ENCODE data around the gene CELF4.

CELF4 gene

DNA sequence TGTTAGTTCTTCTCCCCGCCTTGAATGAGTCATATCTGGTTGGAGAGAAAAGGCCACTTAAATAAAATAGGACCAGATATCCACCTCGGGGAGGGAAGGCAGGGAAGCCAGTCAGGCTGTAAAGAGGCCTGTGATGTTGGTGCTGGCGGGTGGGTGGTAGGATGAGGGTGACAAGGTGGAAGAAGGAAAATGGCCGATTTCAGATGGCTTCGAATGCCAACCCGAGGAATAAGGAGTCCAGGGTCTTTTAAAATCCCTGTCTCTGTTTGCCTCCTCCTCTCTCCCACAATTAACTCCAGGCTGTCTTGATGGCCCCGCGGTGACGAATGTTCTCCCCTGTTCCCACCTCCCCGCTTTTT, 41.5 kb downstream of the CELF4 start:
- no peak for DNase-seq (ENCODE audit: low spot score)

DNA sequence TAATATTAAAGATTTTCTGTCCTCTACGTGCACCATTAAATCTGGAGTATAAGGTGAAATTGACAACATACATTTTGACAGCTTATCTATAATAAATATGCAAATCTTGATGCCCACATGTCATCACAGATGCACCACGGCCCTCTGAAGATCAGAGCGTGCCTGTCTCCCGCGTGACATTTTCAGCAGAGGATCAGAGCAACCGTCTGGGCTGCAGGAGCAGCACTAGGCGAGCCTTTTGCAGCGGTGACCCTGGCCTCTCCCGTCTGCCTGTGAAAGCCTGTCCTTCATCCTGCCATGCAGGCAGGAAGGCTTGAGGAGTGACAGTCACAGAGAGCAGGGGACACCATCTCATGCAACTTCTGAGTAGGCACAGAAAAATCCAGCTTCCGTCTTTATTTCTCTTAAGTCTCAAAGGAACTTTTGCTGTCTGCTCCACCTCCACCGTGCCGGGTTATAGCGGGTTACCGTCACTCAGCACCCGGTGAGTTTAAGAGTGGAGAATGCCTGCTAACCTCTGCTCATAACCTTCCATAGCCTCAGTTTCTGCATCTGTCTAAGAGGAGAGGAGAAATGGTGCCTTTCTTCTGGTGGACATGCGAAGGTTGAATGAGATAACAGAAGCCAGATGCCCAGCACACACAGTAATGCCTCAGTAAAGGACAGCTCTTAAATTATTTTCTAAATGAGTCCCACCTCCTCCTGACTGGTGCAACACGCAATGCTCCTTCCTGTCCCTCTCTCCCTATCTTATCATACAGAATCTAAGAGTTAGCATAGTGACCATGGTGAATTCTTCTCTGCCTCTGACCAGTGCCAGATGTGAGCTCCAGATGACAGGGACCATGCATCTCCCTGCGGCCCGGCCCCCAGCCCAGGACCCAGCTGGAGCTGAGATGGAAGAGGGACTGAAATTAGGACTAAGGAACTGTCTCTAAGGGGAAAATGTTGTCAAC, 43.8 kb downstream of the CELF4 start:
- DNase-seq (ENCODE audit: low spot score): no peak

DNA sequence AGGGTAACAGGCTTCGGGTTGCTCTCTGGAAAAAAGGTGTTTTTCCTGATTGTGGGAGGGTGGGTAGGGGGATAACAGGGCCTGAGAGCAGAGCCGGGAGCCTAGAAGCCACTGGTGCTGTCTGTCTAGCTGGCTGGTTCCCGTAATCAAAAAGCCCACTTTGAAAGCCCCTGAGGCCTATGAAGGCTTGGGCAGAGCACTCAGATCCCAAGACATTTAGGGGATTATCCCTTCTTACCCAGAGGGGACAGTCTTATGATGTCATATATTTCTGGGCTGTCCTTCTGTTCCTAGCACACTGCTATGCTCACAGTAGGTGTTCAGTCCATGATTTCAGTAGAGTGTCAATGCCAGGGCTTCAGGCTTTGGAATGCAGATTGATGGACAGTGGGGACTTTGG, 45.1 kb downstream of the CELF4 start:
- DNase-seq (ENCODE audit: low spot score): no peak

DNA sequence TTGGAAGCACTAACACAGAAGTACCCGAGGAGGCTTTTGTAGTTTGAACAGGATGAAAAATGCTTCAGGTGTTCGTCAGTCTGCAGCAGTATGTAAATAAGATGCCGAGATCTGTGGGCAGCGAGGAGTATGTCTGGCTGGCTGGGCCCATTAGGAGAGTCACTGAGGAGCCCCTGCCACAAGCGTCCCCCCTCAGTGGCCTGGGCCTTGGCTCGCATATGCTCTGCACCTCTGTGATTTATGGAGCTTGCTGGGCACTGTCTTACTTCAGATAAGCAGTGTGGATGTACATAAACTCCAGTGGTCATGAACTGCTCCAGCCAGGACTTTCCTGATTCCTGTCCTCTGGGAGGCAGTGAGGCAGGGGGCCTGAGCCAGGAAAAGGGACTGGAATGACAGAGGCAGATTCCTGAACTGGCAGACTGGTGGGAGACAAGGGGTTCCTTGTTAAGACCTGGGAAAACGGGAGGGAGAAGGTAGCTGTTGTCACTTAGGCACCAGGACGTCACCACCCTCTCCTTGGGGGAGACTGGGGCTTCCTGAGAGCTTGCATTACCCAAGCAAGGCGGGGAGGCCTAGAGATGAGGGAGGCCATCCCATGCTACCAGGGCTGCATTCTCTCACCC, 46.0 kb downstream of the CELF4 start:
- no peak for DNase-seq (ENCODE audit: low spot score)

DNA sequence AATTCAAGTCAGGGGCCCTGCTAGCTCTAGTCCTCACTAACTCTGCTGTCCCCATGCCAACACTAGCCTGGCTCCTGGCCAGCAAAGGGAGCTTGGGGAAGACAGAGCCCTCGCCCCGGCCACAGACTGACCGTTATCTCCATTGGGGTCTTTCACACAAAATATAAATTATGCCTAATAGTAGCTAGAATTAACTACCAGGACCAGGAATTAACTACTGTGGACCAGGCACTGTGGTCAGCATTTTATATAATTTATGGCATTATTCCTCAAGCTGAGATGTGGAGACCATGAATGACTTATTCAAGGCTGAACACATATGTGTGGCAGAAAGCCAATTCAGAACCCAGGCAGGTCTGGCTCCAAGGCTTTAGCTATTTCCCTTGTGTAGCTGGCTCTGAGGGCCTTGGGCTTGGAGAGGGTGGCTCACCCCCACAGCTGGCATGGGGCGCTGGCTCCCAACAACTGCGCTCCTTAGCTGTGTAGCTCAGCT, 49.2 kb downstream of the CELF4 start:
- DNase-seq (ENCODE audit: low spot score): no peak

DNA sequence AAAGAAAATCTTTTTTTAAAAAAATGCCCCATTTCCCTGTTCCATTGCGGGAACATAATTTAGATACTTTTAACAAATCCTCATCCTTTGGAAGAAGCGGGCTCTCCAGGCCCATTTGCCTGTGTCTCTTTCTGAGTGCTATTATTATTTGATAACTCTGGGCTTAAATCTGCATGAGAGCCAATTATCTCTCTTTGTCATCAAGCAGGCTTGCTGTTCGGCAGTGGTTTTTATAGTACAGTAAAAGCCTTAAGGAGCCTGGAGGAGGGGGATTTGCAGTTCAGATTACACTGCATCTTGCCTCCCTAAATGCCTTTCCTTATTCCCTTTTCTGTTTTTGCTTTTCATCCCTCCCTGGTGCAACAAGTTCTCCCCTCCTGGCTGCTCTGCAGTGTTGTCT, 50.6 kb downstream of the CELF4 start:
- DNase-seq (ENCODE audit: low spot score): no peak

DNA sequence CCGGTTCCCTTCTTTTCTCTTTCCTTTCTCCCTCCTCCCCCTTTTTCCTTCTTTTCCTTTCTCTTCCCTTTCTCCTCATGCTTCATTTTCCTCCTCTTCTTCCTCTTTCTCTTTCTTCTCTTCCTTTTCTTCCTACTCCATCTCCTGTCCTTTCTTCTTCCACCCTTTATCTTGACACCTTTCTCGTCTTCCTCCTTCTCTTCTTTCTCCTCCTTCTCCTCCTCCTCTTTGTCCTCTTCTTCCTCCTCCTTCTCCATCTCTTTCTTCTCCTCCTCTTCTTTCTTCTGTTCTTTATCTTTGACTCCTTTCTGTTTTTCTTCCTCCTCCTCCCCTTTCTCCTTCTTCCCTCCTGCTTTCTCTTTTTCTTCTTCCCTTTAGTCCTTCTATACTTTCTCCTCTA, 53.2 kb downstream of the CELF4 start:
- no peak for DNase-seq (ENCODE audit: low spot score)

DNA sequence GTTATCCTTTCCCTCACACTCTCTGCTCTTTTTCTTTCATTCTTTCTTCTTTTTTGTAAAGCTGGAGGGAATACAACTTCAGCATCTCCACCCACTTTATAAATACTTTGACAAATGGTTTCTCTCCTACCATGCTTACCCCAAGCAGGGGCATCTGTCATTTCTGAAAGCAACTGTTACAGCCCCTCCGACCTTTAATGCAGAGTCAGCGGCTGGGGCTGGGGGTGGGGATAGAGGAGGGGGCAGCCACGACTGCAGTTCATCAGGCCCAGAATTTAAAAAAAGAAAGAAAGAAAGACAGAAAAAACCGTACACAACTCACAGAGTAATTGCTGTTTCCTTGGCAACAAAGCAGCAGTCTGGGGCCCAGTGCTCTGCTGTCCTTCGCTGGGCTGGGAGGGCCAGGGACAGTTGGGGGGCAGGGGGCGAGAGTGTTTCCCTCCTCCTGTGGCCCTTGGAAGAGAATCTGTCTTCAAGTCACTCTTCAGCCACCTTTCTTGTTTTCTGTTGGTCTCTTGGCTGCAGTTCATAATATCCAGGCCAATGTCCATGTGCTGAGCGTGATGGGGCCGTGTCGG, 53.8 kb downstream of the CELF4 start:
- DNase-seq (ENCODE audit: low spot score): no peak

DNA sequence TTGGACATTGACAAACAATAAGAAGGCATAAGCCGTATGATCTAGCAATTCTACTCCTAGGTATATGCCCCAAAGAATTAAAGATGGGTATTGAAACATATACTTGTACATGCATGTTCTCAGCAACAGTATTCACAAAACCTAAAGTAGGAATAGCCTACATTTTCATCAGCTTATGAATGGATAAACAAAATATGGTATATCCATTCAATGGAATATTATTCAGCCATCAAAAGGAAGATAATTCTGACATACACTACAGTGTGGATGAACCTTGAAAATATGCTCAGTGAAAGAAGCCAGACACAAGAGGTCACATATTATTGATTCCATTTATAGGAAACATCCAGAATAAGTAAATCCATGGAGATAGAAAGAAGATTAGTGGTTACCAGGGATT, 56.0 kb downstream of the CELF4 start:
- DNase-seq (ENCODE audit: low spot score): no peak

DNA sequence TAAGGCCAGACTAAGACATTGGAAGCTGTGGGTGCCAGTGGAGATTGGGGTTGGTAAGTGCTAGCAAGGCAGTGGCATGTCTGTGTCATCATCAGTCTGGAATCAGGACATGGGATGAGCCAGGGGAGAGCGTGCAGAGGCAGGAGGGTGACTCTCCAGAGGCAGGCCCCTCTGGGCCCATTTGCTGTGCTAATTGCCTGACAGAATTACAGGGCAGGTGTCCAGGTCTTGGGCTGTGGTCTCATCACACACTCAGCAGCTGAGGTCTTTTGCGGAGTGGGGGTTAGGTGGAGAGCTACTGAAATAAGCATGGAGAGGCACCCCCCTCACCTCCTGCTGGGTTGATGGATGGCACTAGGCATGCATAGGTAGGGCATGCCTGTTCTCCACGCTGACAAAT, 57.4 kb downstream of the CELF4 start:
- no peak for DNase-seq (ENCODE audit: low spot score)

DNA sequence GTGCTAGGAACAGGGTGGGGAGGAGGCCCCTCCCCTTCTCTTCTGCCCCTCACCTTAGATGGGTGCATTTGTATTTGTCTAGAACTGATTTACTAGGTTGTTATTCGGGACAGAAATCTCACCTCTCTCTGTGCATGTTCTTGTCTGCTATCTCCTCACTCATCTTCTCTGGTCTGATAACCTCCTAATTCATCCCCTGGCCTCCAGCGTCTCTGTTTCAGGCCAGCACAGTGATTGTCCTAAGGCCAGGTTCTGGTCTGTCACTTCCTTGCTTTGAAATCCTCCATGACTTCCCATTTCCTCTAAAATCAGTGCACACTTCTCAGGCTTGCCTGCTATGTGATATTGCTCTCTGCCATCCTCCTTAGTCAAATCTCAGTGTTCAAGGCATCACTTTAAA, 58.4 kb downstream of the CELF4 start:
- DNase-seq (ENCODE audit: low spot score): no peak

DNA sequence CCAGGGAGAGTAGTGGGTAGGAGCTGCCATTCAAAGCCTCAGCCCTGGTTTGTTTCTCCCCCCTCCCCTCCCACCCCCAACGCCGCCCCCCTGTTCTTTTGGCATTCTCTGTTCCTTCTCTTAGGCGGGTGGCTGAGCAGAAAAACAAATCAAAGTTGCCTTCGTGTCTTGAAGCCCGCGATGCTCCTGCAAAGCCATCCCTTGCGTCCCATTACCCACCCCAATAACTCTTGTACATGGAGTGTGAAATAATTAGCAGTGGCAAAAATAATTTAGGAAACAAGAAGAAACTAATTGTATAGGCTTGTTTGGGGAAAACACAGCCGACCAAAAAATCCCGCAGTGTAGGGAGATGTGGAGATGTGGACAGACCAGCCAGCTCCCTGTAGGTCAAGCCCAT, 59.6 kb downstream of the CELF4 start:
- no peak for DNase-seq (ENCODE audit: low spot score)

DNA sequence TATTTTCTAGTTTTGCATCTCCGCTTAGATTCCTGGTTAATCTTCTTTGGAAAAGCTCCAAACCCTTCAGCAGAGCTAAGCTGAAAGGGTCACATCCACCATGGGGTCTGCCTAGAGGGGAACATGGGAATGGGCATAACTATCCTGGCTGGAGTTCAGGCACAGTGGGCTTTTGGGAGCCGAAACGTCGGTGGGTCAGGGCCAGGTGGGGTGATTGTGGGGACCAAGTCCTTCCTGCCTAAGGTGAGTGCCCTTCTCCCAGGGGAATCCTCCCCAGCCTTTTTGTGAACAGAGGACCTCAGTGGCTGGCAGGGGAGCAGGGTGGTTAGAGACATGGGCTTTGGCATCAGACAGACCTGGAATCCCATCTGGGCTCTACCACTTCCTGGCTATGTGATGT, 60.3 kb downstream of the CELF4 start:
- no peak for DNase-seq (ENCODE audit: low spot score)

DNA sequence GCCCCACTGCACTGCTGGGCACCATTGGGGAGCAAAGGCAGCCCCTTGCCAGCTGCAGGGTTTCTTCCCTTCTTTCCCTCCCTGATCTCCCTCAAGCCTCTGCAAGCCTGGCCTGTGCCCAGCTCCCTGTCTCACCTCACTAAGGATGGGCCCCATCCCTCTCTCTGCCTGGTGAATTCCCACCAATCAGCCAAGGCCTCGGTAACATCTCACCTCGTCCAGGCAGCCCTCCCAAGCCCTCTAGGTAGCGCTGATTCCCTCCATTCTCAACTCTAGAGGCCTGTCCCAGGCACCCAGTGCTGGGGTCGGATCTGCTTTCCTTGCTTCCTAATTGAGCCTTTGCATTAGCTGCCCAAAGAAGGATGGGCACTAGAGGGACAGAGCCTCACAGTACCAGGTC, 63.0 kb downstream of the CELF4 start:
- no peak for DNase-seq (ENCODE audit: low spot score)

DNA sequence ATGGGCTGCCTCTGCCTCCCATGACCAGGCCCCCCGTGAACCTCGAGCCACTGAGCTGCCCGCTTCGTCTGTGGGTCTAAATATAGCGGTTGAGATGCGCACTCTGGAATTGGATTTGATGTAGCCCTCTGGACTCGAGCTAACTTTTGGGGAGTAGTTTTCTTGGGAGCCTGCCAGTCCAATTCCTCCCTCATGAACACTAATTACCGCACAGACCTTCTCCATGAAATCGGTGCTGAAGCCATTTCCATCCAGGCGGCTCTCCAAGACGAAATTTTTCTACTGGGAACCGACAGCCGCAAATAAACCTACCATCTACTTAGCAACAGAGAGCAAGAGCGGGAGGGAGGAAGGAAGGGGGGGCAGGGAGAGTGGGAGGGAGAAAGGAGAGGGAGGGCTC, 63.6 kb downstream of the CELF4 start:
- no peak for DNase-seq (ENCODE audit: low spot score)

DNA sequence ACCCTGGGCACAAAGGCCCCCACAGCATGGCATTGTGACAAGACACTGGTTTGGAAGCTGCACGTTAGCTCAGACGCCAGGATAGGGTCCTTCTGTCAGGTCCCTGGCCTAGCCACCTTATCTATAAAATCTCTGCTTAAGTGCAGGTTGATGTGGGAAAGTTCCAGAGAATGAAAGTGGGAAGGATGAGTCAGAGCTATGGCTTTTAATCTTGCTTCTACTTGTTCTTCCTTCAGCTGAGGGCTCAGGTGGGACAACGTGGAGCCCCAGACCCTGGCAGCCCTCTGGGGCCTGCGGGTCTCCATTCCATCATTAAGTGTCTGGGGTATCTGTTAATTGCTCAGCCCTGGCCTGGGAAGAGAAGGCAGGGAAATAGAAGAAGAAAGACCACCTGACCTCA, 64.5 kb downstream of the CELF4 start:
- DNase-seq (ENCODE audit: low spot score): no peak

DNA sequence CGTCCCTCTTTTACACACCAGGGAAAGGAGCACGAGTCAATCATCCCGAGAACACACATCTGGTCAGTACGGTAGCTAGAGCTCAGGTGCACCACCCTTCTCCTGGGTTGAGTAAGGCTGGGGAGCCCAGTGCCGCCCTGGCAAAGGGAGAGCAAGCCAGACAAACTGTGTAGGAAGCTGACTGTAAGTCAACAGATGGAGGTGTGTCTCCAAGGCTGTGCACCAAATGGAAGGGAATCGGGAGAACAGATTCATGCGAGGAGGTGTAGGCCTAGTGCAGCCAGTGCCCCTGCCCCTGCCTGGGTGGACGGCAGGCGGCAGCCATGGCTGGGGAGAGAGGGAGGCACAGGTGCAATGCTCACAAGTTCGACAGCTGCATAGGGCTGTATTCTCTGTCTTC, 65.7 kb downstream of the CELF4 start:
- DNase-seq (ENCODE audit: low spot score): no peak

DNA sequence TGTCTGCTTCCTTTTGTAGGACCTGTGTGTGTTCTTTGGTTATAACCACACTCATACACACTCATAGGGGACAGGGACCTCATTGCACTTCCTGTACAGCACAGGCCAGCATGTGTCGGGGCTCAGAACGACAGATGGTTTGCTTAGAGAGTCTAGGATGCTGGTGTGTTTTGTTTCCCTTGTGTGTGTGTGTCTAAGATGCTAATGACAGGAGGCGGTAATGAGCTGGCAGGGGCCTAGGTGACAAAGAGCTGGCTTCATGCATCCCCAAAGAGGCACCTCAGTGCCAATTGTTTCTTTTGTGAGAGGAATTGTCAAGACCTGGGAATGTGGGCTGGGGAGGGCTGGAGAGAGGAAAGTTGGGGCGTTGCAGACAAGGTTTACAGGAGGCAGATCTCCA, 66.6 kb downstream of the CELF4 start:
- DNase-seq (ENCODE audit: low spot score): no peak

DNA sequence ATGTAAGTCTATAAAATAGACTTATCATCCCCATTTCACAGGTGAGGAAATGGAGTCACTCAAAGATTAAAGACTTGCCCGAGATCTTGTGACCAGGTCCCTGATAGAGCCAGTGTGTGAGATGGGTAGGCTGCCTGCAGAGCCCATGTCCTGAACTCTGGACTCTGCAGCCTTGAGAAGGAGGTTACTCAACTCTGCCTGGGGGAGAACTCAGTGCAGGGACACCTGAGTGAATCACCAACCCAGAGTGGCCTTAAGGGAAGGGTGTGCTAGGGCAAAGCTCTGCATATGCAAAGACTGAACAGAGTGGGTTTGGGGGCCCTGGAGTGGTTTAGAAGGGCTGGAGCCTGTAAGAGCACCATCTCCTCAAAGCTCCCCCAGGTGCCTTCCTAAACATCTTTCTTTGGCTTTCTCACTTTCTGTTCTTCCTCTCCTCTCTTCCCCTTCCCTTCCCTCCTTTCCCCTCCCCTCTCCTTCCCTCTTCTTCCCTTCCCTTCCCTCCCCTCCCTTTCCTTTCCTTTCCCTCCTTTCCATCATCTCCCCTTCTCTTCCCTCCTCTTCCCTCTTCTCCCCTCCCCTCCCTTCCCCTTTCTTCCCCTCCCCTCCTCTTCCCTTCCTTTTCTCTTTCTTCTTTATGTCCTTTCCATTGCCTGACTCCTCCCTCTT, 67.6 kb downstream of the CELF4 start:
- no peak for DNase-seq (ENCODE audit: low spot score)

DNA sequence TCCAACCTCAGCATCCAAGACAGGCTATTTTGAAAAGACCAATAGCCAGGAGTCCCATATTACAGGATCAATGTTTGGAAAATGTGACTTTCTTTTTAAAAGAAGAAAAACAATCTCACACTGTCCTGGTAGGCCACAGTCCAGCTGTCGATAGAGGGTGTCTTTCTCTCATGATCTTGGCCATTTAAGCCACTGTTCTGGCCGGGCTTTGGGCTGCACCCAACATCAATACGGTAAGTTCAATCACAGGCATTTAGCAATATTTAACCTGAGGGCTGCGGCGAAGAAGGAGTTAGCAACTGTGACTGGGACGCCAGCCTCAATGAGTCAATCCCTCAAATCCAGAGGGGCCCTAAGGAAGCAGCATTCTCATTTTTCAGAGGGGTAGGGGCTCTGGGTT, 69.0 kb downstream of the CELF4 start:
- DNase-seq (ENCODE audit: low spot score): no peak

DNA sequence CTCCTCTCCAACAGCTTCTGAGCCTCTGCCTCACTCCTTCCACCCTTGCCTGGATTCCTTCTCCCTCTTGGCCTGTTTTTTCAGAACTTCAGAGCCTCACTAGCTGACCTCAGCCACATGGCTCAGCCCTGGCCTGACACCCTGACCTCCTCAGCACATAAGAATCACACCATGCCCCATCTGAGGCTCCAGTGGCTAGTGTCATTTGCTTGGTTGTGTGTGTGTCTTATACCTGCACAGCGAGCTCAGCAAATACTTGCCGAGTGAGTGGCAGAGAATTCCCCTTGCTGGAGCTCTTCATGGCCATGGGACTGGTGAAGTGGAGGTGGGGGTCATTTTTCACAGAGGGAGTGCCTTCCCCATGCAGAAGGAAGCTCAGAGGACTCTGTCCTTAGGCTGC, 70.2 kb downstream of the CELF4 start:
- DNase-seq (ENCODE audit: low spot score): no peak

DNA sequence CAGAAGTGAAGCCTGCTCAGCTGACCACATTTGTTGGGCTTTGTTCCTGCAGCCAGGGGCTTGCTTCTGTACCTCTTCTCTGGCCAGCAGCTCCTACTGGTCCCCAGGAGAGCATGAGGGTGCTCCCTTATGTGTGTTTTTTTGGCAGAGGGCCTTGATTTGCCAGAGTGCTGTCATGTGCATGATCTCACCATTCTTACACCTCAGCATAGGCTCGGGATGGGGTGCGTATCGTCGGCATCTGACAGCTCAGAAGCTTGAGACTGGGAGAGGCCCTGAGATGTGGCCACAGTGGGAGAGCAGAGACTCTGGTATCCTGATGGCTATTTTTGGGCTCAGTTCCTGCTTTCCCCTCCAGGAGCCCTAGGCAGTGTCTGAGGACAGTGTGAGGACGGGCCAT, 71.2 kb downstream of the CELF4 start:
- no peak for DNase-seq (ENCODE audit: low spot score)
